H9 (cell line): ENCODE results near the gene TRABD2B. TPM values are rescaled to one million over a fixed set of nuclear protein-coding genes. Genes with fewer than 3 reads are reported as not detected.

Experiments used
- DNase-seq: peaks from one replicate; pipeline ENCODE4 v3.0.0-alpha.2; 2017
- H2AFZ ChIP-seq: one replicate; pipeline ENCODE4 v1.6.1; 2013; ENCODE audit warnings: mild to moderate bottlenecking, low read length, control low read depth, moderate library complexity
- H2AK5ac ChIP-seq: 2 replicates; pipeline ENCODE4 v1.6.1; 2013; ENCODE audit warnings: low read length, control low read depth, mixed read lengths; ENCODE audit not compliant: insufficient read length
- H2BK120ac ChIP-seq: one replicate; pipeline ENCODE4 v1.6.1; 2013; ENCODE audit warnings: low read depth, mild to moderate bottlenecking, low read length, control low read depth, inconsistent platforms; ENCODE audit not compliant: poor library complexity, severe bottlenecking
- H2BK12ac ChIP-seq: 2 replicates; pipeline ENCODE4 v1.6.1; 2013; ENCODE audit warnings: low read length, control low read depth, mixed read lengths, low read depth; ENCODE audit not compliant: insufficient read length
- H2BK15ac ChIP-seq: 2 replicates; pipeline ENCODE4 v1.6.1; 2013; ENCODE audit warnings: low read depth, low read length, control low read depth
- H2BK20ac ChIP-seq: one replicate; pipeline ENCODE4 v1.6.1; 2013; ENCODE audit warnings: low read depth, mild to moderate bottlenecking, low read length, control low read depth, inconsistent platforms; ENCODE audit not compliant: poor library complexity, severe bottlenecking
- H2BK5ac ChIP-seq: 2 replicates; pipeline ENCODE4 v1.6.1; 2013; ENCODE audit warnings: low read length, control low read depth, mixed read lengths; ENCODE audit not compliant: insufficient read length
- H3K14ac ChIP-seq: 2 replicates; pipeline ENCODE4 v1.6.1; 2013; ENCODE audit warnings: low read length, control low read depth; ENCODE audit not compliant: insufficient read depth
- H3K18ac ChIP-seq: 2 replicates; pipeline ENCODE4 v1.6.1; 2013; ENCODE audit warnings: low read depth, mild to moderate bottlenecking, mixed read lengths, low read length, control low read depth; ENCODE audit not compliant: insufficient read length
- H3K23ac ChIP-seq: 2 replicates; pipeline ENCODE4 v1.6.1; 2013; ENCODE audit warnings: low read length, control low read depth, mixed read lengths, low read depth; ENCODE audit not compliant: insufficient read length
- H3K23me2 ChIP-seq: 2 replicates; pipeline ENCODE4 v1.6.1; 2013; ENCODE audit warnings: low read depth, mild to moderate bottlenecking, mixed read lengths, low read length, control low read depth; ENCODE audit not compliant: insufficient read length, poor library complexity, severe bottlenecking
- H3K27ac ChIP-seq: 2 replicates; pipeline ENCODE4 v1.5.1; 2013; ENCODE audit warnings: low read length, control low read depth, mixed read lengths, low read depth; ENCODE audit not compliant: insufficient read length
- H3K27me3 ChIP-seq: 2 replicates; pipeline ENCODE4 v1.6.1; 2013; ENCODE audit warnings: low read length, control low read depth, inconsistent platforms; ENCODE audit not compliant: insufficient read depth
- H3K4ac ChIP-seq: 2 replicates; pipeline ENCODE4 v1.6.1; 2013; ENCODE audit warnings: low read depth, mild to moderate bottlenecking, control low read depth, inconsistent platforms, low read length, moderate library complexity
- H3K4me1 ChIP-seq: 2 replicates; pipeline ENCODE4 v1.6.1; 2013; ENCODE audit warnings: low read length, control low read depth, inconsistent platforms; ENCODE audit not compliant: insufficient read depth
- H3K4me2 ChIP-seq: 2 replicates; pipeline ENCODE4 v1.6.1; 2013; ENCODE audit warnings: low read length, control low read depth, mixed read lengths; ENCODE audit not compliant: insufficient read length, insufficient read depth
- H3K56ac ChIP-seq: 2 replicates; pipeline ENCODE4 v1.6.1; 2013; ENCODE audit warnings: low read depth, mild to moderate bottlenecking, mixed read lengths, low read length, control low read depth; ENCODE audit not compliant: insufficient read length
- H3K79me1 ChIP-seq: 2 replicates; pipeline ENCODE4 v1.6.1; 2013; ENCODE audit warnings: low read depth, mild to moderate bottlenecking, moderate library complexity, low read length, control low read depth, inconsistent platforms; ENCODE audit not compliant: insufficient read depth, poor library complexity, severe bottlenecking
- H3K79me2 ChIP-seq: 2 replicates; pipeline ENCODE4 v1.6.1; 2013; ENCODE audit warnings: low read length, control low read depth, inconsistent platforms; ENCODE audit not compliant: insufficient read depth
- H3K9ac ChIP-seq: 2 replicates; pipeline ENCODE4 v1.6.1; 2013; ENCODE audit warnings: low read length, control low read depth, mixed read lengths; ENCODE audit not compliant: insufficient read length; ENCODE audit errors: extremely low read depth
- H3K9me3 ChIP-seq: one replicate; pipeline ENCODE4 v1.6.1; 2013; ENCODE audit warnings: low read depth, low read length, inconsistent platforms; ENCODE audit not compliant: control insufficient read depth
- H3T11ph ChIP-seq: one replicate; pipeline ENCODE4 v1.6.1; 2013; ENCODE audit warnings: mild to moderate bottlenecking, low read length, control low read depth, inconsistent platforms
- H4K20me1 ChIP-seq: one replicate; pipeline ENCODE4 v1.6.1; 2013; ENCODE audit not compliant: control insufficient read depth, insufficient read length, insufficient read depth
- H4K5ac ChIP-seq: 2 replicates; pipeline ENCODE4 v1.6.1; 2013; ENCODE audit warnings: low read depth, mild to moderate bottlenecking, mixed read lengths, low read length, control low read depth; ENCODE audit not compliant: insufficient read length
- H4K8ac ChIP-seq: replicated peaks from 2 replicates; pipeline ENCODE4 v1.6.1; 2013; ENCODE audit warnings: low read length, control low read depth, mixed read lengths, low read depth; ENCODE audit not compliant: insufficient read length
- H4K91ac ChIP-seq: 2 replicates; pipeline ENCODE4 v1.6.1; 2013; ENCODE audit warnings: low read depth, mild to moderate bottlenecking, moderate library complexity, mixed read lengths, low read length, control low read depth; ENCODE audit not compliant: insufficient read length
- H3K27ac Mint-ChIP-seq, 3 experiments: 2 replicates in 2 of 3; 3 replicates in 1 of 3; pipeline ENCODE4 v1.8.0; 2020 to 2021; ENCODE audit warnings: mixed read lengths in 3 of 3, mild to moderate bottlenecking in 1 of 3, moderate library complexity in 1 of 3
- H3K27me3 Mint-ChIP-seq: 2 replicates; pipeline ENCODE4 v1.8.0; 2021; ENCODE audit warnings: low read depth, mild to moderate bottlenecking, moderate library complexity, mixed read lengths
- H3K36me3 Mint-ChIP-seq, 3 experiments: 2 replicates in 2 of 3; 3 replicates in 1 of 3; pipeline ENCODE4 v1.8.0; 2020 to 2021; ENCODE audit warnings: low read depth in 3 of 3, mixed read lengths in 3 of 3; ENCODE audit not compliant: insufficient read depth in 1 of 3
- H3K4me1 Mint-ChIP-seq, 2 experiments: 2 replicates each; pipeline ENCODE4 v1.8.0; 2020; ENCODE audit warnings: mixed read lengths in 2 of 2
- H3K4me3 Mint-ChIP-seq, 2 experiments: 2 replicates in 1 of 2; 3 replicates in 1 of 2; pipeline ENCODE4 v1.8.0; 2020 to 2021; ENCODE audit warnings: mild to moderate bottlenecking in 2 of 2, mixed read lengths in 2 of 2, moderate library complexity in 1 of 2
- H3K9me3 Mint-ChIP-seq, 2 experiments: 2 replicates in 1 of 2; 3 replicates in 1 of 2; pipeline ENCODE4 v1.8.0; 2020; ENCODE audit warnings: mild to moderate bottlenecking in 2 of 2, mixed read lengths in 2 of 2, moderate library complexity in 1 of 2
- CTCF ChIP-seq: fragments of 200-600 bp; sonication (generic); conservative IDR thresholded peaks from 3 replicates; pipeline ENCODE4 v1.8.0; 2021; ENCODE audit warnings: antibody characterized with exemption, mild to moderate bottlenecking
- WGBS: extraction: QIAGEN DNeasy Blood & Tissue Kit; methylation state at CpG from one replicate; pipeline ENCODE4 v1.1.7; 2013; ENCODE audit warnings: missing lambda C conversion rate, low lambda C conversion rate, mixed read lengths; ENCODE audit not compliant: insufficient read length; ENCODE audit errors: extremely low coverage; 5-methylcytosine and 5-hydroxymethylcytosine counted together
- total RNA-seq: library from RNA; stranded (reverse); gene quantifications from 2 replicates; pipeline ENCODE4 v1.2.1, GENCODE V29; 2021

Gene TRABD2B
- total RNA-seq, 1 experiment from 2014 or later = 2.3 TPM

- no peak overlapping the region for H3K27ac ChIP-seq
- no peak overlapping the region for H2AK5ac ChIP-seq
- H3K9me3 ChIP-seq = no peaks in the 10 kb centered on the region
- H3K4me1 Mint-ChIP-seq = peaks cover 21 to 47% of the 10 kb centered on the region in 2 experiments
- H4K8ac ChIP-seq = no peak overlapping the region
- no peaks in the 10 kb centered on the region for H3K36me3 Mint-ChIP-seq
- H3K56ac ChIP-seq = no peak overlapping the region
- H3K27me3 ChIP-seq = no peaks in the 10 kb centered on the region
- H3K18ac ChIP-seq = no peak overlapping the region
- DNase-seq = no peak
- H2BK15ac ChIP-seq = no peak overlapping the region
- H3K23me2 ChIP-seq = no peaks in the 10 kb centered on the region
- no peak overlapping the region for H3K14ac ChIP-seq
- no peak overlapping the region for H2BK120ac ChIP-seq
- H2BK5ac ChIP-seq = no peak overlapping the region
- no peak overlapping the region for H3K23ac ChIP-seq
- no peak overlapping the region for H2BK20ac ChIP-seq
- no peaks in the 10 kb centered on the region for H3K79me1 ChIP-seq
- no peak overlapping the region for H4K91ac ChIP-seq
- no peaks in the 10 kb centered on the region for H3K27me3 Mint-ChIP-seq
- H3K4ac ChIP-seq = no peak overlapping the region
- no peaks in the 10 kb centered on the region for H4K20me1 ChIP-seq
- no peaks in the 10 kb centered on the region for H3K79me2 ChIP-seq
- peak overlapping the region in 1 of 3 experiments; percentile 69; a peak in 1 of 7 replicates for H3K27ac Mint-ChIP-seq
- H3K4me3 Mint-ChIP-seq = no peak overlapping the region
- no peak for TF ChIP-seq CTCF
- no peaks in the 10 kb centered on the region for H3K4me1 ChIP-seq
- H3K9me3 Mint-ChIP-seq = no peaks in the 10 kb centered on the region
- no peak overlapping the region for H3K9ac ChIP-seq
- no peak overlapping the region for H4K5ac ChIP-seq
- no CpG with 5 or more reads among the region's 8 CpGs for WGBS
- no peak overlapping the region for H2AFZ ChIP-seq
- no peak overlapping the region for H3K4me2 ChIP-seq
- H2BK12ac ChIP-seq = no peak overlapping the region
- H3T11ph ChIP-seq = no peak overlapping the region
Measured at GRCh38 chr1:47824716-47825115, 172.5 kb downstream of the TRABD2B start.
